C4-2B (cell line): ENCODE data around the gene HMGXB4.
A peak's percentile ranks its signal among the peaks of the same experiment; 100 is the strongest.

ENCODE experiments used
- H3K27ac ChIP-seq: fragments of 450-650 bp; 2 replicates; pipeline ENCODE4 v1.5.1; 2017
- CTCF ChIP-seq: fragments of 450-650 bp; conservative IDR thresholded peaks from 2 replicates; pipeline ENCODE4 v1.5.1; 2017; ENCODE audit warnings: mild to moderate bottlenecking
- ZFX ChIP-seq: fragments of 450-650 bp; IDR thresholded peaks from 2 replicates; pipeline ENCODE4 v1.6.1; 2017

HMGXB4 gene

GRCh38 chr22:35292786-35293185 lies 35.5 kb downstream of the HMGXB4 start:
- H3K27ac ChIP-seq = no peak overlapping the region
- TF ChIP-seq ZFX (no peak), CTCF (no peak)

GRCh38 chr22:35296051-35296450 lies 38.8 kb downstream of the HMGXB4 start:
- no peak overlapping the region for H3K27ac ChIP-seq
- no peak for TF ChIP-seq CTCF
- TF ChIP-seq ZFX = no peak

GRCh38 chr22:35299217-35299672 lies 42.0 kb downstream of the HMGXB4 start:
- peak overlapping the region; percentile 69 for H3K27ac ChIP-seq
- no peak for TF ChIP-seq ZFX
- TF ChIP-seq CTCF = no peak

GRCh38 chr22:35299673-35300499 lies 42.6 kb downstream of the HMGXB4 start, which contains the start of gene TOM1:
Gene TOM1 (plus strand): TSS chr22:35299894. CDS start chr22:35299929, 35 bp downstream.
- peak within 1 kb of the TSS; percentile 69 for H3K27ac ChIP-seq
- no peak for TF ChIP-seq CTCF
- no peak for TF ChIP-seq ZFX

- TF ChIP-seq ZFX (no peak), CTCF (no peak)
- no peak overlapping the region; the same call in 1 of the 2 replicates for H3K27ac ChIP-seq
These were observed 44.1 kb downstream of the HMGXB4 start for GRCh38 chr22:35301372-35301874.

GRCh38 chr22:35303029-35303624 lies 45.8 kb downstream of the HMGXB4 start:
- no peak for TF ChIP-seq CTCF
- TF ChIP-seq ZFX = no peak
- H3K27ac ChIP-seq = no peak overlapping the region

- no peak overlapping the region for H3K27ac ChIP-seq
- TF ChIP-seq ZFX (no peak), CTCF (no peak)
These were observed 48.3 kb downstream of the HMGXB4 start for GRCh38 chr22:35305525-35306070.
